WTC11 (cell line): ENCODE data around the gene NETO2.

Experiments used
- CREM ChIP-seq: sonication (generic); formaldehyde crosslinking; IDR thresholded peaks from 2 replicates; pipeline ENCODE4 v1.8.1; 2022; ENCODE audit warnings: mild to moderate bottlenecking, missing genetic modification reagents, moderate library complexity
- CTCF ChIP-seq: fragments of 200-600 bp; IDR thresholded peaks from 2 replicates; pipeline ENCODE4 v1.8.0; 2022; ENCODE audit warnings: antibody characterized with exemption
- FOXK1 ChIP-seq: sonication (generic); formaldehyde crosslinking; IDR thresholded peaks from 2 replicates; pipeline ENCODE4 v1.8.0; 2022; ENCODE audit warnings: mild to moderate bottlenecking, moderate library complexity, missing genetic modification reagents
- GTF2I ChIP-seq: fragments of 250-450 bp; sonication (Bioruptor Pico); conservative IDR thresholded peaks from 2 replicates; pipeline ENCODE4 v1.4.0; 2021; ENCODE audit warnings: mild to moderate bottlenecking
- IRF1 ChIP-seq: sonication (generic); formaldehyde crosslinking; IDR thresholded peaks from 2 replicates; pipeline ENCODE4 v1.8.0; 2023; ENCODE audit warnings: missing genetic modification reagents
- MAX ChIP-seq: sonication (generic); formaldehyde crosslinking; IDR thresholded peaks from 2 replicates; pipeline ENCODE4 v1.8.0; 2022; ENCODE audit warnings: mild to moderate bottlenecking, missing genetic modification reagents
- MXD4 ChIP-seq: fragments of 250-450 bp; sonication (Bioruptor Pico); IDR thresholded peaks from 2 replicates; pipeline ENCODE4 v1.8.0; 2021; ENCODE audit warnings: mild to moderate bottlenecking, moderate library complexity, borderline replicate concordance
- NFYB ChIP-seq: sonication (generic); formaldehyde crosslinking; conservative IDR thresholded peaks from 2 replicates; pipeline ENCODE4 v1.8.0; 2022; ENCODE audit warnings: low read depth, missing genetic modification reagents
- RELA ChIP-seq: sonication (generic); formaldehyde crosslinking; IDR thresholded peaks from 2 replicates; pipeline ENCODE4 v1.8.1; 2022; ENCODE audit warnings: missing genetic modification reagents, mild to moderate bottlenecking, borderline replicate concordance
- SP1 ChIP-seq: sonication (generic); formaldehyde crosslinking; conservative IDR thresholded peaks from 2 replicates; pipeline ENCODE4 v1.8.1; 2022; ENCODE audit warnings: missing genetic modification reagents
- TEAD4 ChIP-seq: sonication (generic); formaldehyde crosslinking; IDR thresholded peaks from 2 replicates; pipeline ENCODE4 v1.8.0; 2022; ENCODE audit warnings: mild to moderate bottlenecking, missing genetic modification reagents
- ZNF232 ChIP-seq: sonication (generic); formaldehyde crosslinking; IDR thresholded peaks from 2 replicates; pipeline ENCODE4 v1.8.0; 2022; ENCODE audit warnings: mild to moderate bottlenecking, missing genetic modification reagents
- TF ChIP-seq, protein P1 (sequence below): sonication (generic); formaldehyde crosslinking; IDR thresholded peaks from 2 replicates; pipeline ENCODE4 v1.8.1; 2023; ENCODE audit warnings: mild to moderate bottlenecking, missing genetic modification reagents

- TF ChIP-seq NFYB (CRISPR knock-in tag) = no peak
- no peak for TF ChIP-seq GTF2I (CRISPR knock-in tag)
- TF ChIP-seq IRF1 (CRISPR knock-in tag) = no peak
- no peak for TF ChIP-seq CTCF
- TF ChIP-seq, protein P1, sequence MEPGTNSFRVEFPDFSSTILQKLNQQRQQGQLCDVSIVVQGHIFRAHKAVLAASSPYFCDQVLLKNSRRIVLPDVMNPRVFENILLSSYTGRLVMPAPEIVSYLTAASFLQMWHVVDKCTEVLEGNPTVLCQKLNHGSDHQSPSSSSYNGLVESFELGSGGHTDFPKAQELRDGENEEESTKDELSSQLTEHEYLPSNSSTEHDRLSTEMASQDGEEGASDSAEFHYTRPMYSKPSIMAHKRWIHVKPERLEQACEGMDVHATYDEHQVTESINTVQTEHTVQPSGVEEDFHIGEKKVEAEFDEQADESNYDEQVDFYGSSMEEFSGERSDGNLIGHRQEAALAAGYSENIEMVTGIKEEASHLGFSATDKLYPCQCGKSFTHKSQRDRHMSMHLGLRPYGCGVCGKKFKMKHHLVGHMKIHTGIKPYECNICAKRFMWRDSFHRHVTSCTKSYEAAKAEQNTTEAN (CRISPR knock-in tag) = no peak
- TF ChIP-seq SP1 (CRISPR knock-in tag) = no peak
- TF ChIP-seq RELA (CRISPR knock-in tag) = no peak
- TF ChIP-seq FOXK1 (CRISPR knock-in tag) = 0 out of 2 replicates have a peak, but pooled peaks have one; percentile 1
- no peak for TF ChIP-seq CREM
- TF ChIP-seq MXD4 (CRISPR knock-in tag) = no peak
- no peak; the same call in 1 of the 2 replicates for TF ChIP-seq MAX (CRISPR knock-in tag)
- TF ChIP-seq TEAD4 = no peak
- no peak for TF ChIP-seq ZNF232 (CRISPR knock-in tag)
These were observed 773 bp upstream of the NETO2 start for GRCh38 chr16:47144559-47144877.
